Right ventricle myocardium superior (tissue), 1 donor: ENCODE results near the gene SEC14L3. TPM values are rescaled to one million over a fixed set of nuclear protein-coding genes. Genes with fewer than 3 reads are reported as not detected.
A peak's percentile ranks its signal among the peaks of the same experiment; 100 is the strongest.
"Not testable (repeated sequence)": the region's sequence is repeated elsewhere in the genome, so short reads cannot be mapped to it uniquely, and the experiment has no call there.

Experiments used
- ATAC-seq: fragments of 200-7000 bp; cut with Tn5 transposase; one replicate; pipeline ENCODE4 v1.9.1; 2020; ENCODE audit warnings: mild to moderate bottlenecking; ENCODE audit not compliant: poor library complexity
- DNase-seq: peaks from one replicate; pipeline ENCODE4 v3.0.0-alpha.2; 2020
- intact Hi-C: fragments of 100-400 bp; cut with DNase I; formaldehyde crosslinking; loops from one replicate; pipeline ENCODE4 v1.11.2; 2022
- total RNA-seq: library from RNA; stranded (reverse); fragmentation: NEBNext Ultra II Directional; extraction: Animal tissue kit (Norgen Biotek cat#: 25700); gene quantifications from one replicate; pipeline ENCODE4 v1.2.1, GENCODE V29; 2021
- donor health status: DM: no; HTN: yes; CAD: no; lungs with severe emphysema.

The SEC14L3 gene
- total RNA-seq, 1 donor from 2014 or later, result not detected

GRCh38 chr22:30490399-30490798 lies 18.6 kb upstream of the SEC14L3 start:
- DNase-seq (no peak), ATAC-seq (no peak)
- intact Hi-C loops, result no loop called here

DNA sequence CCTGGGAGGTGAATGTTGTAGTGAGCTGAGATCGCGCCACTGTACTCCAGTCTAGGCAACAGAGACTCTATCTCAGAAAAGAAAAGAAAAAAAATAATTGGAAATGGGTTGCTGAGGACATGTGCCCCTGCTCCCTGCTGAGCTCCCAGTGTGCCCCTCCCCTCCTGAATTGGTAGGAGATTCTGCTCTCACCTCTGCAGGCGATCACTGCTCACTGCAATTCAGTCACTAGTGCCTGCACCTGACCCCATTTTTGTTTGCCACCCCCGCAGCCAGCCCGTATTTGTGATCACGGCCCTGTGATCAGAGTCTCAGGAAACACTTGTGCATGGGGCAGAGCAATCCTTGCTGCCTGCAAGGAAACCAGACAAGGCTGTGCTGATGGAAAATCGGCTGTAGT lies 16.3 kb upstream of the SEC14L3 start:
- ATAC-seq (no peak), DNase-seq (no peak)
- intact Hi-C loops, result no loop called here

DNA sequence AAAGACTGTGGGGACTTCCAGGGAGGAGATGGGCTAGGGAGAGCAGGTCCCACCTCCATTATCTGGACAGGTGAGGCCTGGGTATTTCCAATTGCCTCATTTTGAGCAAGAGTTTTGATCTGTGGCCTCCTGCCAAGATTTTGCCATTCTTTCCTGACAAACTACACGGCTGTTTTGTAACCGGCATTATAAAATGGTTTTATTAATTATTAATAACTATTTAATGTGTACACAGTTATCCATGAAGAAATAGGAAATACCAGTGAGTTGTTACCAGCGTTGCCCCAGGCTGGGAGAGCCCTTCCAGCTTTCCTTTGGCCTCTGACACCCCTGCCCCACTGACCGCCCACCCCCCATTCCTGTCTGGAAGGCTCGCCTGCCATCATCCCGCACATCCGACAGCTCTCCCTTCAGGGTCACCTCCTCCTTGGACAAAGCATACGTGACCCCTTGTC lies 14.9 kb upstream of the SEC14L3 start:
- DNase-seq, result no peak
- no peak for ATAC-seq
- intact Hi-C loops, result loop anchor here (2.0 kb wide), 1 partner anchor 96 kb away; no protein-coding TSS in a partner anchor

DNA sequence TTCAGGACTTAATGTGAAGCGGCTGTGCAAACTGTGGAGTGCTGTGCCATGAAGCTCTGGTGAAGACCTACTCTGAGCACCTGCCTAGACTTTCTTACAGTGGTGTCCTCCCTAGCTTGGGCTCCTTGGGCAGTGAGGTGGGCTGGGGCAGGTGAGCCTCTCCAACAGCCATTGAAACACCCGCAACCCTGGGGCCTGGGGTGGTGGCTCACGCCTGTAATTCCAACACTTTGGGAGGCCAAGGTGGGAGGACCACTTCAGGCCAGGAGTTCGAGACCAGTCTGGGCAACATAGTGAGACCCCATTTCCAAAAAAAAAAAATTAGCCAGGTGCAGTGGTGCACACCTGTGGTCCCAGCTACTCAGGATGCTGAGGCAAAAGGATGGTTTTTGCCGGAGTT lies 14.3 kb upstream of the SEC14L3 start:
- DNase-seq (no peak), ATAC-seq (no peak)
- intact Hi-C loops, result loop anchor here (2.0 kb wide), 1 partner anchor 95 kb away; no protein-coding TSS in a partner anchor

DNA sequence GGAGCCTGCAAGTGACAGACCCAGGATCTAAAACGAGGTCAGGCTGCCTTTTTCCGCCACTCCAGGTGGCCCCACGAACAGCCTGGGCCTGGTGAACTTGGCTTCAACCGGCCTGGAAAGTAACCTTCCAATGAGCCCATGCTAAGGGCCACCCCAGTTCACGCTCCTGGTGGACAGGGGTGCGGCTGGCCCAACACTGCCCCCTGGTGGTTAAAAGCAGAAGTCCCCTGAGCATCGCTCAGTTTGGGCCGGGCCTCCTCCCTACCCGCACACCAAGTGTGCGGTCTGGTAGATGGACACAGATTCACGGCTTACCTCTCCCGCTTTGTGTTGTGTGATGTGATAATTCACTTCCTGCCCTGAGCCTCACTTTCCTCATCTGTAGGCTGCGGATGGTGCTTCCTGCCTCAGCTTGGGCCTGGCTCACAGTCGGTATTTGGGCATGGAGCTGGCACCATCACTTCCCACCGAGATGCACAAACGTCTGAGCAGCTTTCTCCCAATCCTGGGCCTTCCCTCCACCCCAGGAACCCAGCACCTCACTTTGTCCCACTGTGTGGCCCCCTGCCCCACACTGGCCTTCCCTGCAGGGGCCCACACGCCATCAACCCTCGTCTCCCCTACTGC lies 13.7 kb upstream of the SEC14L3 start:
- ATAC-seq (peak; percentile 94), DNase-seq (peak; percentile 75)
- intact Hi-C loops, result no loop called here

GRCh38 chr22:30483169-30483568 lies 11.4 kb upstream of the SEC14L3 start:
- intact Hi-C loops, result no loop called here
- DNase-seq (no peak), ATAC-seq (no peak)

- intact Hi-C loops, result no loop called here
- DNase-seq, result no peak
- no peak for ATAC-seq
Observed at GRCh38 chr22:30481711-30482110, 9.9 kb upstream of the SEC14L3 start.

GRCh38 chr22:30479981-30480380 lies 8.2 kb upstream of the SEC14L3 start:
- DNase-seq, result no peak
- ATAC-seq, result no peak
- intact Hi-C loops, result no loop called here

- ATAC-seq (no peak), DNase-seq (no peak)
- intact Hi-C loops, result no loop called here
Observed at GRCh38 chr22:30474683-30475424, 3.0 kb upstream of the SEC14L3 start.

- intact Hi-C loops, result no loop called here
- ATAC-seq (no peak), DNase-seq (no peak)
Observed at GRCh38 chr22:30474121-30474520, 2.3 kb upstream of the SEC14L3 start.

DNA sequence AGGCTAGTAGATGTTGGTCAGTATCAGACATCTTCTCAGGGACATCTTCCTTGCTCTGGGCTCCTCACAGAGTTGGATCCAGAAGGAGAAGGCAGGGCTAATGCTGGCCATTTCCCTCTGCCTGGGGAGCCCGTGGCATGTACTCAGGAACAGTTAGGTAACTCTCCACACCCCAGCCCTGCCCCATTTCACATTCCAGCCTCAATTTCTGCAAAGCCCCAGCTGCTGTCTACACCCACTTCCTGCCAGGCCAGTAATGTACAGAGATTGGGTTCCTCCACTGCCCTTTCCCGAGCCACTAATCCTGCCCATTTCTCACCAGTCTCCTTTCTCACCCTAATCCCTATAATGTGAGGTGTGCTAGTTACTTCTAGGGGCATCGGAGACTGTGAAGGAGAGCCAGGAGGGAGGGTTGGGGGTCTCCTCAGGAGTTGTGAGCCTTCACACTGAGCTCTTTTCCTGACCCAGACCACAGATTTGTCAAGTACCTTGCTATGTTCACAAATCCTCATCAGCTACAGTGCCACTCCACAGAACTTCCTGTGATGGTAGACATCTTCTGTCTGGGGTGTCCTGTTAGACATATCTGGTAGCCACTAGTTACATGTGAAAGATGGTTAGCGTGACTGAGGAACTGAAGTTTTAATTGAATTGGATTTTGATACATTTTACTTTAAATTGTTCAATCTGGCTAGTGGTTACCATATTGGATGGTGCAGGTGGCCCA lies 1.3 kb upstream of the SEC14L3 start:
- DNase-seq (no peak), ATAC-seq (no peak)
- intact Hi-C loops, result no loop called here

- intact Hi-C loops, result no loop called here
- ATAC-seq (no peak), DNase-seq (no peak)
Observed at GRCh38 chr22:30470655-30471054, 1.2 kb downstream of the SEC14L3 start.

- DNase-seq (no peak), ATAC-seq (no peak)
- intact Hi-C loops, result no loop called here
Observed at GRCh38 chr22:30469165-30469564, 2.7 kb downstream of the SEC14L3 start.

- intact Hi-C loops, DNase-seq, ATAC-seq: not testable (repeated sequence)
Observed at GRCh38 chr22:30460555-30460954, 11.3 kb downstream of the SEC14L3 start.

DNA sequence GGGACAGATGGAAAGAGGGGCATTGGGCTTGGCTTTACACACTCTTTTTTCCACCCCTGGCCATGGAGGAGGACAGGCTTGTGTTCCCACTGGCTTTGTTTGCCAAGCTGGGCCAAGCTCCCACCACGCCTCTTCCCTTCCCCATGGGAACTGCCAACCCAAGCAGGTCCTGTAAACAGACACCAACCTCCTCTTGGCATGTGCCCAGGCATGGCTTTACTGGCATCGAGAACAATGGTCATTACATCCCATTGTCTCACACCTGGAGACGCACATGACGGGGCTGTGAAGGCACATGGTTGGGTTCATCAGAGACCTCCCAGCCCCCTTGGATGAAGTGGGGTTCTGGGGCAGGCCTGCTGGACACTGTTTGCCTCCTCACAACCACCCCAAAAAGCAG lies 11.7 kb downstream of the SEC14L3 start:
- DNase-seq (no peak), ATAC-seq (no peak)
- intact Hi-C loops, result no loop called here

GRCh38 chr22:30459181-30460052 lies 12.4 kb downstream of the SEC14L3 start:
- DNase-seq, result no peak
- ATAC-seq, result no peak
- intact Hi-C loops, result no loop called here

GRCh38 chr22:30457981-30458380 lies 13.8 kb downstream of the SEC14L3 start:
- ATAC-seq, result no peak
- no peak for DNase-seq
- intact Hi-C loops, result no loop called here

DNA sequence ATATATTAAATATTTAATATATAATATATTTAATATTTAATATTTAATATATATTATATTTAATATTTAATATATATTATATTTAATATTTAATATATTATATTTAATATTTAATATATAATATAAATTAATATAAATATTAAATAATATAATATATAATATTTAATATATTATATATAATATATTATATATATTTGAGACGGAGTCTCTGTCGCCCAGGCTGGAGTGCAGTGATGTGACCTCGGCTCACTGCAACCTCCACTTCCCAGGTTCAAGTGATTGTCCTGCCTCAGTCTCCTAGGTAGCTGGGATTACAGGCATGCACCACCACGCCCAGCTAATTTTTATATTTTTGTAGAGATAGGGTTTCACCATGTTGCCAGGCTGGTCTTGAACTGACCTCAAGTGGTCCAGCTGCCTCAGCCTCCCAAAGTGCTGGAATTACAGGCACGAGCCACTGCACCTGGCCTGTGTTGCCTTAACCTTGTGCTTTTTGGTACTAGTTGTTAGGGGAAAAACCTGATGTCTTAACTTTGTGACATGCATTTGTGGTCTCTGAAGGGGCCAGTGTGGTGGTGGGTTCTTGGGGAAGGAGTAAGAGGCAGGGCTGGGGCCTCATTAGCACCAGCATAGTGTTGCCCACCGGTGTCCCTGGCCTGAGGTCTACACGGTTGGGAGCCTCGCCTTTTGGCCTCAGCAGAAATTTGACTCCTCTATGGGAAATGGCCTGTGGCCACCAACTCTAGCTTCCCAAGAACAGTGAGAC lies 16.6 kb downstream of the SEC14L3 start:
- ATAC-seq, result no peak
- intact Hi-C loops, result no loop called here
- no peak for DNase-seq
